Measurements from ENCODE around the gene NWD2. TPM values are rescaled to one million over a fixed set of nuclear protein-coding genes. Genes with fewer than 3 reads are reported as not detected.

Gene NWD2
- total RNA-seq, 4 donors from 2014 or later: not detected

GRCh38 chr4:37421614-37422013 is 177.1 kb downstream of the NWD2 start:
- Histone ChIP-seq H3K27ac (no peak overlapping the region), H3K4me3 (no peak overlapping the region), H3K9me3 (no peaks in the 10 kb centered on the region), H3K4me1 (no peaks in the 10 kb centered on the region), H3K36me3 (no peaks in the 10 kb centered on the region), H3K27me3 (no peaks in the 10 kb centered on the region)
- TF ChIP-seq CTCF (IDR thresholded peaks at IDR 0.05 in 4 of 5, conservative IDR thresholded peaks at IDR 0.05 in 1 of 5): no peak
- no peak for TF ChIP-seq POLR2A (IDR thresholded peaks at IDR 0.05)
- in situ Hi-C loops (cut with MboI; ENCODE audit: low sequenced_read_pairs in 4 of 4) (no loop called here), intact Hi-C loops (cut with DNase I; ENCODE audit: low total_unique reads) (no loop called here)
- ATAC-seq: no peak
- DNase-seq: no peak

- no peaks in the 10 kb centered on the region for H3K9me3 ChIP-seq
- no peak overlapping the region for H3K27ac ChIP-seq
- no peaks in the 10 kb centered on the region for H3K27me3 ChIP-seq
- in situ Hi-C loops (cut with MboI; ENCODE audit: low sequenced_read_pairs in 4 of 4) (no loop called here), intact Hi-C loops (cut with DNase I; ENCODE audit: low total_unique reads) (no loop called here)
- H3K4me3 ChIP-seq: no peak overlapping the region
- no peaks in the 10 kb centered on the region for H3K36me3 ChIP-seq
- DNase-seq: no peak
- ATAC-seq: no peak
- no peak for TF ChIP-seq CTCF (IDR thresholded peaks at IDR 0.05 in 4 of 5, conservative IDR thresholded peaks at IDR 0.05 in 1 of 5)
- TF ChIP-seq POLR2A (IDR thresholded peaks at IDR 0.05): no peak
- H3K4me1 ChIP-seq: no peaks in the 10 kb centered on the region
These were observed 177.6 kb downstream of the NWD2 start for GRCh38 chr4:37422102-37422501.

GRCh38 chr4:37422638-37423037 is 178.1 kb downstream of the NWD2 start:
- H3K27me3 ChIP-seq: no peaks in the 10 kb centered on the region
- in situ Hi-C loops (cut with MboI; ENCODE audit: low sequenced_read_pairs in 4 of 4) (no loop called here), intact Hi-C loops (cut with DNase I; ENCODE audit: low total_unique reads) (no loop called here)
- no peak overlapping the region for H3K27ac ChIP-seq
- ATAC-seq (no peak), DNase-seq (no peak)
- H3K4me3 ChIP-seq: no peak overlapping the region
- H3K9me3 ChIP-seq: no peaks in the 10 kb centered on the region
- no peaks in the 10 kb centered on the region for H3K4me1 ChIP-seq
- TF ChIP-seq POLR2A (IDR thresholded peaks at IDR 0.05): no peak
- no peaks in the 10 kb centered on the region for H3K36me3 ChIP-seq

GRCh38 chr4:37423310-37423709 is 178.8 kb downstream of the NWD2 start:
- no peaks in the 10 kb centered on the region for H3K36me3 ChIP-seq
- no peak for DNase-seq
- TF ChIP-seq CTCF (IDR thresholded peaks at IDR 0.05 in 4 of 5, conservative IDR thresholded peaks at IDR 0.05 in 1 of 5): no peak
- no peak for TF ChIP-seq POLR2A (IDR thresholded peaks at IDR 0.05)
- no peaks in the 10 kb centered on the region for H3K4me1 ChIP-seq
- H3K4me3 ChIP-seq: no peak overlapping the region
- ATAC-seq: no peak
- no peaks in the 10 kb centered on the region for H3K9me3 ChIP-seq
- H3K27ac ChIP-seq: no peak overlapping the region
- in situ Hi-C loops (cut with MboI; ENCODE audit: low sequenced_read_pairs in 4 of 4): no loop called here
- intact Hi-C loops (cut with DNase I; ENCODE audit: low total_unique reads): no loop called here
- H3K27me3 ChIP-seq: no peaks in the 10 kb centered on the region

GRCh38 chr4:37424753-37425152 is 180.2 kb downstream of the NWD2 start:
- no peak for DNase-seq
- in situ Hi-C loops (cut with MboI; ENCODE audit: low sequenced_read_pairs in 4 of 4) (no loop called here), intact Hi-C loops (cut with DNase I; ENCODE audit: low total_unique reads) (no loop called here)
- H3K4me3 ChIP-seq: no peak overlapping the region
- H3K9me3 ChIP-seq: no peaks in the 10 kb centered on the region
- TF ChIP-seq POLR2A (IDR thresholded peaks at IDR 0.05): no peak
- TF ChIP-seq CTCF (IDR thresholded peaks at IDR 0.05 in 4 of 5, conservative IDR thresholded peaks at IDR 0.05 in 1 of 5): no peak
- H3K4me1 ChIP-seq: no peaks in the 10 kb centered on the region
- no peak for ATAC-seq
- H3K36me3 ChIP-seq: no peaks in the 10 kb centered on the region
- no peaks in the 10 kb centered on the region for H3K27me3 ChIP-seq
- H3K27ac ChIP-seq: no peak overlapping the region

All from gastrocnemius medialis (tissue), 4 donors.